Esophagus (tissue), 2 donors: Measurements from ENCODE around the gene PMF1. TPM values are rescaled to one million over a fixed set of nuclear protein-coding genes. Genes with fewer than 3 reads are reported as not detected.

Source experiments
- H3K27ac ChIP-seq, 2 donors: one replicate each; pipeline ENCODE4 v1.5.1; 2013; ENCODE audit warnings: low read depth in 2 of 2, mild to moderate bottlenecking in 2 of 2, inconsistent platforms in 1 of 2, low read length in 1 of 2, moderate library complexity in 1 of 2
- H3K27me3 ChIP-seq, 2 donors: one replicate each; pipeline ENCODE4 v1.6.1; 2013; ENCODE audit warnings: low read length in 2 of 2, control low read depth in 1 of 2, mild to moderate bottlenecking in 1 of 2; ENCODE audit not compliant: insufficient read depth in 2 of 2, control insufficient read depth in 1 of 2
- H3K36me3 ChIP-seq, 2 donors: one replicate each; pipeline ENCODE4 v1.6.1; 2013; ENCODE audit warnings: low read length in 1 of 2; ENCODE audit not compliant: control insufficient read depth in 2 of 2, insufficient read depth in 2 of 2
- H3K4me1 ChIP-seq, 2 donors: one replicate each; pipeline ENCODE4 v1.6.1; 2013; ENCODE audit warnings: low read length in 1 of 2; ENCODE audit not compliant: control insufficient read depth in 2 of 2, insufficient read depth in 2 of 2
- H3K4me3 ChIP-seq, 2 donors: one replicate each; pipeline ENCODE4 v1.5.1; 2013; ENCODE audit warnings: low read length in 2 of 2, mild to moderate bottlenecking in 2 of 2, low read depth in 1 of 2, moderate library complexity in 1 of 2
- H3K9me3 ChIP-seq, 2 donors: one replicate each; pipeline ENCODE4 v1.6.1; 2013; ENCODE audit warnings: mild to moderate bottlenecking in 2 of 2, low read depth in 1 of 2, low read length in 1 of 2, moderate library complexity in 1 of 2; ENCODE audit not compliant: control insufficient read depth in 2 of 2, insufficient read depth in 1 of 2
- WGBS, 2 donors: extraction: QIAGEN DNeasy Blood & Tissue Kit; methylation state at CpG; one replicate each; pipeline ENCODE4 v1.1.7; 2013; 5-methylcytosine and 5-hydroxymethylcytosine counted together
- polyA plus RNA-seq, 2 donors: library from polyadenylated mRNA; stranded (reverse); fragments of 200-250 nt; gene quantifications; one replicate each; pipeline ENCODE4 v1.2.3, GENCODE V29; 2013
- donor health status: healthy with polysubstance abuse.
- donor health status: Bipolar disorder and iron deficiency.

The PMF1 gene
- polyA plus RNA-seq, 2 donors, result 67.2 to 69.0 TPM

DNA sequence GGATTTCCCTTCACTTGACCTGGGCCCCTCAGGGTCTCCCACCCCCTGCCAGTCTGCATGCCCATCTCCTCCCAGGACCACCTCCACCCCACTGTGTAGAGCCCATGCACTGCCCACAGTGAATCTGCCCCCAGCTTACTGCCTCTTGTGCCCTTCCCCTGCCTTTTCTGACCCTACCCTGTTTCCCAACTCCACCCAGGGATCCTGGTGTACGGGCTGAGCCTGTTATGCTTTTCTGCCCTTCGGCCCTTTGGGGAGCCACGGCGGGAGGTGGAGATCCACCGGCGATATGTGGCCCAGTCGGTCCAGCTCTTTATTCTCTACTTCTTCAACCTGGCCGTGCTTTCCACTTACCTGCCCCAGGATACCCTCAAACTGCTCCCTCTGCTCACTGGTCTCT is 73.3 kb downstream of the PMF1 start:
- Histone ChIP-seq H3K4me1 (peaks cover 3 to 7% of the 10 kb centered on the region in 2 donors), H3K36me3 (peaks cover 0 to 18% of the 10 kb centered on the region in 2 donors), H3K27ac (peak overlapping the region; percentile 13 to 93), H3K4me3 (peak overlapping the region; percentile 55 to 56), H3K9me3 (no peaks in the 10 kb centered on the region), H3K27me3 (no peaks in the 10 kb centered on the region)
- 87 to 93% methylated on average over 8 of the region's 8 CpGs for WGBS, 2 donors

Other genes starting within 250 kb of the PMF1 start
- 10 to 100 TPM; 15.9 to 26.6 TPM for gene ARHGEF2, start 234.5 kb upstream of the PMF1 start, polyA plus RNA-seq
- gene SSR2, start 192.1 kb upstream of the PMF1 start, polyA plus RNA-seq, result 100 to 1,000 TPM in 1 of 2 donors, 10 to 100 TPM in 1; 67.0 to 145 TPM
- gene UBQLN4, start 159.2 kb upstream of the PMF1 start, polyA plus RNA-seq, result 10 to 100 TPM; 18.3 to 21.0 TPM
- 100 to 1,000 TPM in 1 of 2 donors, 10 to 100 TPM in 1; 82.6 to 101 TPM for gene LAMTOR2, start 158.2 kb upstream of the PMF1 start, polyA plus RNA-seq
- 100 to 1,000 TPM; 470 to 576 TPM for gene RAB25, start 151.8 kb upstream of the PMF1 start, polyA plus RNA-seq
- under 1 TPM; 0.36 to 0.59 TPM for gene MEX3A, start 130.5 kb upstream of the PMF1 start, polyA plus RNA-seq
- 100 to 1,000 TPM; 183 to 230 TPM for gene LMNA, start 98.3 kb upstream of the PMF1 start, polyA plus RNA-seq
- 10 to 100 TPM; 23.8 to 24.9 TPM for gene SEMA4A, start 59.4 kb upstream of the PMF1 start, polyA plus RNA-seq
- gene SLC25A44, start 18.9 kb upstream of the PMF1 start, polyA plus RNA-seq, result 1 to 10 TPM; 4.4 to 8.8 TPM
- under 1 TPM; 0.41 to 0.81 TPM for gene BGLAP, start 29.2 kb downstream of the PMF1 start, polyA plus RNA-seq
- 1 to 10 TPM; 3.1 to 7.7 TPM for gene PAQR6, start 35.0 kb downstream of the PMF1 start, polyA plus RNA-seq
- 10 to 100 TPM; 34.5 to 38.6 TPM for gene SMG5, start 69.8 kb downstream of the PMF1 start, polyA plus RNA-seq
- gene TMEM79, start 71.3 kb downstream of the PMF1 start, polyA plus RNA-seq, result 100 to 1,000 TPM in 1 of 2 donors, 10 to 100 TPM in 1; 83.8 to 139 TPM
- gene GLMP, start 82.7 kb downstream of the PMF1 start, polyA plus RNA-seq, result 10 to 100 TPM; 20.9 to 32.4 TPM
- gene VHLL, start 86.3 kb downstream of the PMF1 start, polyA plus RNA-seq, result not detected
- gene CCT3, start 125.3 kb downstream of the PMF1 start, polyA plus RNA-seq, result 100 to 1,000 TPM in 1 of 2 donors, 10 to 100 TPM in 1; 61.2 to 149 TPM
- under 1 TPM; 0.33 to 0.40 TPM for gene TSACC, start 125.5 kb downstream of the PMF1 start, polyA plus RNA-seq
- 1 to 10 TPM; 2.3 TPM for gene RHBG, start 156.2 kb downstream of the PMF1 start, polyA plus RNA-seq